Right lobe of liver (tissue), 6 donors: ENCODE results near the gene UBE2V1. TPM values are rescaled to one million over a fixed set of nuclear protein-coding genes. Genes with fewer than 3 reads are reported as not detected.
A peak's percentile ranks its signal among the peaks of the same experiment; 100 is the strongest.

ENCODE experiments used
- ATAC-seq, 4 donors: fragments of 200-7000 bp; cut with Tn5 transposase; one replicate each; pipeline ENCODE4 v1.9.1; 2020; ENCODE audit warnings: mild to moderate bottlenecking in 4 of 4, moderate library complexity in 4 of 4
- DNase-seq, 3 donors: peaks; one replicate each; pipeline ENCODE4 v3.0.0-alpha.2; 2020
- H3K27ac ChIP-seq, 3 donors: fragments of 200-600 bp; one replicate each; pipeline ENCODE4 v1.8.0; 2022
- H3K27me3 ChIP-seq, 2 donors: fragments of 200-600 bp; one replicate each; pipeline ENCODE4 v1.8.0; 2022
- H3K36me3 ChIP-seq, 4 donors: fragments of 200-600 bp; sonication (generic) in 1 of 4; one replicate each; pipeline versions ENCODE4 v1.5.1 to v1.8.0; 2017 to 2022; ENCODE audit warnings: control low read depth in 1 of 4
- H3K4me1 ChIP-seq, 4 donors: fragments of 200-600 bp; sonication (generic) in 1 of 4; one replicate each; pipeline versions ENCODE4 v1.5.1 to v1.8.0; 2017 to 2022; ENCODE audit warnings: control low read depth in 1 of 4
- H3K4me3 ChIP-seq, 3 donors: fragments of 200-600 bp; one replicate each; pipeline ENCODE4 v1.8.0; 2022
- H3K9me3 ChIP-seq, 4 donors: fragments of 200-600 bp; sonication (generic) in 1 of 4; one replicate each; pipeline versions ENCODE4 v1.5.1 to v1.8.0; 2017 to 2022; ENCODE audit warnings: control low read depth in 1 of 4
- CTCF ChIP-seq, 4 donors: fragments of 200-600 bp in 3 of 4; fragments of 450-650 bp in 1 of 4; IDR thresholded peaks; one replicate each; pipeline versions ENCODE4 v1.5.1 to v1.8.0; 2016 to 2022; ENCODE audit warnings: antibody characterized with exemption in 4 of 4, mild to moderate bottlenecking in 2 of 4
- POLR2A ChIP-seq: fragments of 450-650 bp; IDR thresholded peaks from one replicate; pipeline ENCODE4 v1.6.1; 2017; ENCODE audit warnings: antibody characterized with exemption, mild to moderate bottlenecking
- WGBS: methylation state at CpG from one replicate; pipeline ENCODE4 v1.1.6; 2018; ENCODE audit warnings: low coverage, low lambda C conversion rate; ENCODE audit not compliant: insufficient coverage; ENCODE audit errors: missing lambda C conversion rate; 5-methylcytosine and 5-hydroxymethylcytosine counted together
- intact Hi-C, 2 donors: fragments of 100-400 bp; cut with DNase I; formaldehyde crosslinking; loops; one replicate each; pipeline versions ENCODE4 v1.11.2 to v1.14.1; 2022
- total RNA-seq, 6 experiments: library from RNA; depleted of rRNA in 2 of 6; stranded (reverse); fragments of >200 nt in 2 of 6; fragmentation: NEBNext Ultra II Directional in 3 of 6; extraction: Animal tissue kit (Norgen Biotek cat#: 25700) in 3 of 6; gene quantifications; one replicate each; pipeline versions ENCODE4 v1.1.0 to v1.2.4, GENCODE V29; 2016 to 2023
- donor health status: DM: no; HTN: yes; CAD: no.
- donor health status: DM: no; HTN: no; CAD: no.
- donor health status: DM: no; HTN: no; CAD: no.
- donor health status: DM: no; HTN: yes; CAD: no.
- donor health status: DM: no; HTN: yes; CAD: no.

Gene UBE2V1
- total RNA-seq, 6 experiments from 2014 or later, result 38.2 to 49.4 (median 44.3) TPM

- TF ChIP-seq CTCF (IDR thresholded peaks at IDR 0.05) (no peak), POLR2A (no peak)
- Histone ChIP-seq H3K27me3 (no peaks in the 10 kb centered on the region), H3K9me3 (no peaks in the 10 kb centered on the region), H3K27ac (no peak overlapping the region), H3K36me3 (no peaks in the 10 kb centered on the region), H3K4me3 (no peak overlapping the region), H3K4me1 (no peaks in the 10 kb centered on the region)
- WGBS, result 75% methylated on average over 4 of the region's 6 CpGs
- no peak for DNase-seq
- intact Hi-C loops, result no loop called here
- no peak for ATAC-seq
Observed at GRCh38 chr20:50061151-50062005, 51.6 kb downstream of the UBE2V1 start.

GRCh38 chr20:50058662-50059402 is 54.1 kb downstream of the UBE2V1 start:
- H3K4me3 ChIP-seq, result no peak overlapping the region
- intact Hi-C loops, result no loop called here
- TF ChIP-seq POLR2A, result no peak
- TF ChIP-seq CTCF (IDR thresholded peaks at IDR 0.05), result no peak
- H3K9me3 ChIP-seq, result no peaks in the 10 kb centered on the region
- 58% methylated on average over 8 of the region's 11 CpGs for WGBS
- H3K36me3 ChIP-seq, result no peaks in the 10 kb centered on the region
- ATAC-seq (peak in 3 of 4 donors; percentile 23 to 37 (median 34)), DNase-seq (no peak)
- no peak overlapping the region for H3K27ac ChIP-seq
- no peaks in the 10 kb centered on the region for H3K4me1 ChIP-seq
- no peaks in the 10 kb centered on the region for H3K27me3 ChIP-seq

- H3K4me3 ChIP-seq, result no peak overlapping the region
- intact Hi-C loops, result no loop called here
- no peaks in the 10 kb centered on the region for H3K27me3 ChIP-seq
- TF ChIP-seq POLR2A (no peak), CTCF (IDR thresholded peaks at IDR 0.05) (no peak)
- H3K4me1 ChIP-seq, result no peaks in the 10 kb centered on the region
- WGBS, result no CpG with 5 or more reads among the region's 1 CpG
- no peak overlapping the region for H3K27ac ChIP-seq
- DNase-seq (no peak), ATAC-seq (no peak)
- H3K36me3 ChIP-seq, result no peaks in the 10 kb centered on the region
- H3K9me3 ChIP-seq, result no peaks in the 10 kb centered on the region
Observed at GRCh38 chr20:50057714-50058053, 55.3 kb downstream of the UBE2V1 start.

- no peak for ATAC-seq
- no peaks in the 10 kb centered on the region for H3K36me3 ChIP-seq
Observed at GRCh38 chr20:50056951-50057713, 55.8 kb downstream of the UBE2V1 start.

More at GRCh38 chr20:50056951-50057713, 55.8 kb downstream of the UBE2V1 start:
- Histone ChIP-seq H3K27ac (no peak overlapping the region), H3K4me1 (no peaks in the 10 kb centered on the region), H3K27me3 (no peaks in the 10 kb centered on the region), H3K4me3 (no peak overlapping the region), H3K9me3 (no peaks in the 10 kb centered on the region)
- TF ChIP-seq POLR2A (no peak), CTCF (IDR thresholded peaks at IDR 0.05) (no peak)
- no peak for DNase-seq
- 77% methylated on average over 5 of the region's 21 CpGs for whole genome bisulfite sequencing
- intact Hi-C loops, result no loop called here
